ENCODE measurements around the gene CR1L.

DNA sequence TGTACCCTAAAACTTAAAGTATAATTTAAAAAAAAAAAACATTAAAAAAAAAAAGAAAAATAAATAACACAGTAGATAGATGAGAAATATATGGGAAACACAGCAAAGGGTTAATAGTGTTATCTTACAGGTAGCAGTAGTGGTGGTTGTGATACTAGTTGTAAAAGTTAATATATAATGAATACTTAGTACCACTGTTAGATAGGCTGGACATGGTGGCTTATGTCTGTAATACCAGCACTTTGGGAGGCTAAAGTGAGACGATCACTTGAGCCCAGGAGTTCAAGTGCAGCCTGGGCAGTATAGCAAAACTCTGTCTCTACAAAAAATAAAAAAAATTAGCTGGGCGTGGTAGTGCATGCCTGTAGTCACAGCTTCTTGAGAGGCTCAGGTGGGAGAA, 74.3 kb downstream of the CR1L start:
- no peak for TF ChIP-seq RBBP5 (IDR thresholded peaks at IDR 0.05; ENCODE audit: borderline replicate concordance, low read depth, low read length)
- no peak for TF ChIP-seq POLR2A (IDR thresholded peaks at IDR 0.05; ENCODE audit: control extremely low read depth in 1 of 2, low read depth in 2 of 2, low read length in 2 of 2)
- TF ChIP-seq, protein P1, sequence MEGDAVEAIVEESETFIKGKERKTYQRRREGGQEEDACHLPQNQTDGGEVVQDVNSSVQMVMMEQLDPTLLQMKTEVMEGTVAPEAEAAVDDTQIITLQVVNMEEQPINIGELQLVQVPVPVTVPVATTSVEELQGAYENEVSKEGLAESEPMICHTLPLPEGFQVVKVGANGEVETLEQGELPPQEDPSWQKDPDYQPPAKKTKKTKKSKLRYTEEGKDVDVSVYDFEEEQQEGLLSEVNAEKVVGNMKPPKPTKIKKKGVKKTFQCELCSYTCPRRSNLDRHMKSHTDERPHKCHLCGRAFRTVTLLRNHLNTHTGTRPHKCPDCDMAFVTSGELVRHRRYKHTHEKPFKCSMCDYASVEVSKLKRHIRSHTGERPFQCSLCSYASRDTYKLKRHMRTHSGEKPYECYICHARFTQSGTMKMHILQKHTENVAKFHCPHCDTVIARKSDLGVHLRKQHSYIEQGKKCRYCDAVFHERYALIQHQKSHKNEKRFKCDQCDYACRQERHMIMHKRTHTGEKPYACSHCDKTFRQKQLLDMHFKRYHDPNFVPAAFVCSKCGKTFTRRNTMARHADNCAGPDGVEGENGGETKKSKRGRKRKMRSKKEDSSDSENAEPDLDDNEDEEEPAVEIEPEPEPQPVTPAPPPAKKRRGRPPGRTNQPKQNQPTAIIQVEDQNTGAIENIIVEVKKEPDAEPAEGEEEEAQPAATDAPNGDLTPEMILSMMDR (IDR thresholded peaks at IDR 0.05; ENCODE audit: control extremely low read depth in 1 of 3, insufficient read depth in 1 of 3, low read depth in 1 of 3, low read length in 3 of 3), result no peak
- no peak for TF ChIP-seq SIN3A (conservative IDR thresholded peaks at IDR 0.05 in 1 of 2, IDR thresholded peaks at IDR 0.05 in 1 of 2; ENCODE audit: low read depth in 1 of 2, low read length in 2 of 2)
- no peak for TF ChIP-seq EZH2 (IDR thresholded peaks at IDR 0.05; ENCODE audit: low read depth, low read length, severe bottlenecking)
- no peak for TF ChIP-seq HDAC6 (IDR thresholded peaks at IDR 0.05; ENCODE audit: low read depth, low read length)
- TF ChIP-seq YY1 (IDR thresholded peaks at IDR 0.05; ENCODE audit: low read depth, low read length), result no peak
- TF ChIP-seq TAF7 (optimal IDR thresholded peaks at IDR 0.05; ENCODE audit: borderline replicate concordance, low read depth, low read length), result no peak
- TF ChIP-seq, protein P2, sequence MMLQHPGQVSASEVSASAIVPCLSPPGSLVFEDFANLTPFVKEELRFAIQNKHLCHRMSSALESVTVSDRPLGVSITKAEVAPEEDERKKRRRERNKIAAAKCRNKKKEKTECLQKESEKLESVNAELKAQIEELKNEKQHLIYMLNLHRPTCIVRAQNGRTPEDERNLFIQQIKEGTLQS (IDR thresholded peaks at IDR 0.05; ENCODE audit: insufficient read depth, low read depth, low read length), result no peak
- no peak for TF ChIP-seq CTBP2 (IDR thresholded peaks at IDR 0.05; ENCODE audit: borderline replicate concordance, insufficient read depth, insufficient read length, low read length)
- TF ChIP-seq POLR2AphosphoS5 (IDR thresholded peaks at IDR 0.05; ENCODE audit: low read depth, low read length), result no peak
